ENCODE results near the gene VIPR2. TPM values are rescaled to one million over a fixed set of nuclear protein-coding genes. Genes with fewer than 3 reads are reported as not detected.

The VIPR2 gene
- 10 to 100 TPM; 10.9 to 18.2 TPM for total RNA-seq

DNA sequence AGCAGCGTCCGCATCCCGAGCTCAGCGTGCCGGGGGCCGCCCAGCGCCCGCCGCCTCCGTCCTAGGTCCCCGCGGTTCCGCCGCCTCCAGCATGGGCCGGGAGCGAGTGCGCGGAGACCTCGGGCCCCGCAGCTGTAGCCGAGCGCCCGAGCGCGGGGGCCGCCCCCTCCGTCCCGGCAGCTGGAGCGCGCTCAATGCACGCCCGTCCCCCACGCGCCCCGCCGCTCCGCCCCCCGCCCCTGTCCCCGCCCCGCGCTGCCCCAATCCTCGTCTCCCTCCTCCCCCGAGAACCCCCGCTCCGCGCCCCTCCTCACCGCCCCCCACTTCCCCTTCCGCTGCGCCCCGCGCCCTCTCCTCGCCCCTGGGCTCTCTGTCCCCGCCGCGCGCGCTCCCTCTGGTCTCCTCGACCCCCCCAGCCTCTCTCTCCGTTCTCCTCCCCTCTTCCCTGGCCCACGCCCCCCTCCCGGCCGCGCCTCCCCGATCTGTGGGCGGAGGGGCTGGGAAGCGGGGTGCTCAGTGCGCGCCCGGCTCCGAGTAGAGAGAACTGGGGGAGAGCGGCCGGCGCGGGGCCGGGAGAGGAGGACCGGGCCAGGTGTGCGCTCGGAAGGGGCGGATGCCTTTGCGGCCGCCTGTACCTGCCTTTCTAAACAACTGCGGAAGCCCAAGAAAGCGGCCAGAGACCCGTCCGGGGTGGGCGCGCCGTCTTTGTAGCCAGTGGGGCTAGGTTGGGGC lies at the start of gene VIPR2:
Gene VIPR2, minus strand, starts transcription at position 110 of the 732 bp plus-strand sequence. Its CDS starts 96 bp downstream, at position 14.
- WGBS, 2 donors = 1 to 2% methylated on average over 31 to 38 of the region's 88 CpGs
- H3K27ac ChIP-seq = peak within 1 kb of the TSS in 2 of 4 donors; percentile 10 to 51
- DNase-seq = peak; percentile 8 to 54 (median 40)

GRCh38 chr7:159193543-159194090 lies 49.0 kb upstream of the VIPR2 start:
- intact Hi-C loops (cut with DNase I) = no loop called here
- Histone ChIP-seq H3K4me3 (no peak overlapping the region), H3K36me3 (replicated peaks in 1 of 2; ENCODE audit: insufficient read depth in 1 of 2, low read depth in 2 of 2) (no peaks in the 10 kb centered on the region), H3K9me3 (no peaks in the 10 kb centered on the region), H3K4me1 (no peaks in the 10 kb centered on the region), H3K27me3 (no peaks in the 10 kb centered on the region), H3K27ac (no peak overlapping the region)
- no peak for DNase-seq
- no peak for TF ChIP-seq CTCF (IDR thresholded peaks at IDR 0.05)
- TF ChIP-seq POLR2A (IDR thresholded peaks at IDR 0.05) = no peak
- ATAC-seq = no peak
- WGBS, 2 donors = 42 to 62% methylated on average over 4 of the region's 4 CpGs

More for the DNA sequence above, at the start of gene VIPR2:
- ATAC-seq = peak; percentile 73
- H3K36me3 ChIP-seq (replicated peaks in 1 of 2; ENCODE audit: insufficient read depth in 1 of 2, low read depth in 2 of 2) = no peaks in the 10 kb centered on the region
- intact Hi-C loops (cut with DNase I) = no loop called here
- H3K4me3 ChIP-seq = peak within 1 kb of the TSS; percentile 51 to 70
- no peaks in the 10 kb centered on the region for H3K27me3 ChIP-seq
- H3K4me1 ChIP-seq = peaks cover 7% of the 10 kb centered on the region
- TF ChIP-seq CTCF (IDR thresholded peaks at IDR 0.05) = no peak
- TF ChIP-seq POLR2A (IDR thresholded peaks at IDR 0.05) = peak in 2 of 3 donors; percentile 8 to 31
- no peaks in the 10 kb centered on the region for H3K9me3 ChIP-seq

DNA sequence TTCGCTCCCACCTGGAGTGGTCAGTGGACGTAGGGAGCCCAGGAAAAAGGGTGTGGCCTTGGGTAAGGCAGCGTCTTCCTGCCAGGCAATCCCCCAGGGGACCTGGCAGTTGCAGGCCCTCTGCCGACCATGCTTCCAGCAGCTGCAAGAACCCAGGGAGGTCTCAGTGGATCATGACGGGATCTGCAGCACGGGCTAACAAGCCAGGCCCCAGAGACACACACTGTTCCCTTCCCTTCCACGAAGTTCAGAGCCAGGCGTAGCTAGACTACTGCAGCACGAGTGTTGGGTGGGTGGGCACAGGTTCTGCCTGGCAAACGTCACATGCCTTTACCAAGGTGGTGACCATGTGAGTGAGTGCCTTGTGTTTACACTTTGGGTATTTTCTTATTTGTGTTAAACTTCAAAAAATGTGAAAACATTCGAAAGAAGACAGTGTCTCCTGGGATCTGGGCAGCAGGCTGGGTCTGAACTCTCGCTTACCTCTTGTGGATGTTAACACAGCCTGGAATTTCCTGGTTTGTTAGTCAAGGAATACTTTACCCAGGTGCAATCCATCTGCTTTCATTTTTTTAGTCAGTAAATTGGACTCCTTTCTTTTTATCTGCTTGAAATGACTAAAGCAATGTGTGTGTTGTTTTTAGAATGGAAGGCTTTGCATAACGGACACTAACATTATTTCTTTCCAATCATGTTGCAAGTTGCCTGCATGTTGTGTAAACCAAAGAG lies 48.2 kb upstream of the VIPR2 start:
- H3K9me3 ChIP-seq = no peaks in the 10 kb centered on the region
- WGBS, 2 donors = 66 to 67% methylated on average over 8 to 13 of the region's 13 CpGs
- H3K36me3 ChIP-seq (replicated peaks in 1 of 2; ENCODE audit: insufficient read depth in 1 of 2, low read depth in 2 of 2) = no peaks in the 10 kb centered on the region
- H3K27ac ChIP-seq = no peak overlapping the region
- DNase-seq (no peak), ATAC-seq (no peak)
- no peaks in the 10 kb centered on the region for H3K4me1 ChIP-seq
- H3K4me3 ChIP-seq = no peak overlapping the region
- intact Hi-C loops (cut with DNase I) = no loop called here
- TF ChIP-seq POLR2A (IDR thresholded peaks at IDR 0.05) = no peak
- TF ChIP-seq CTCF (IDR thresholded peaks at IDR 0.05) = no peak
- no peaks in the 10 kb centered on the region for H3K27me3 ChIP-seq

GRCh38 chr7:159192013-159192412 lies 47.3 kb upstream of the VIPR2 start:
- Histone ChIP-seq H3K9me3 (no peaks in the 10 kb centered on the region), H3K27ac (no peak overlapping the region), H3K4me3 (no peak overlapping the region), H3K4me1 (no peaks in the 10 kb centered on the region), H3K27me3 (no peaks in the 10 kb centered on the region), H3K36me3 (replicated peaks in 1 of 2; ENCODE audit: insufficient read depth in 1 of 2, low read depth in 2 of 2) (no peaks in the 10 kb centered on the region)
- no peak for DNase-seq
- no peak for ATAC-seq
- intact Hi-C loops (cut with DNase I) = no loop called here
- 68 to 73% methylated on average over 3 of the region's 3 CpGs for WGBS, 2 donors
- TF ChIP-seq POLR2A (IDR thresholded peaks at IDR 0.05) (no peak), CTCF (IDR thresholded peaks at IDR 0.05) (no peak)
